Measurements from ENCODE around the gene PLA2G6.

The PLA2G6 gene

GRCh38 chr22:38074181-38075104, 107.2 kb downstream of the PLA2G6 start:
- Histone ChIP-seq H3K27ac (ENCODE audit: low read depth, low read length, severe bottlenecking) (no peak overlapping the region), H3K4me3 (ENCODE audit: extremely low read depth, insufficient read depth, low read length, poor library complexity, severe bottlenecking) (no peak overlapping the region), H3K4me1 (ENCODE audit: control insufficient read depth, insufficient read depth, low read length, poor library complexity, severe bottlenecking) (peaks cover 4% of the 10 kb centered on the region), H3K36me3 (ENCODE audit: control insufficient read depth, insufficient read depth, low read length) (peaks cover 9% of the 10 kb centered on the region), H3K9me3 (ENCODE audit: control insufficient read depth, low read length) (no peaks in the 10 kb centered on the region)
- 93 to 94% methylated on average over 42 to 47 of the region's 47 CpGs for WGBS, 2 experiments (ENCODE audit: insufficient coverage in 2 of 2)

GRCh38 chr22:38073150-38074130, 108.2 kb downstream of the PLA2G6 start:
- H3K36me3 ChIP-seq (ENCODE audit: control insufficient read depth, insufficient read depth, low read length): peaks cover 9% of the 10 kb centered on the region
- 90 to 94% methylated on average over 13 to 18 of the region's 28 CpGs for WGBS, 2 experiments (ENCODE audit: insufficient coverage in 2 of 2)
- no peaks in the 10 kb centered on the region for H3K9me3 ChIP-seq (ENCODE audit: control insufficient read depth, low read length)
- no peak overlapping the region for H3K27ac ChIP-seq (ENCODE audit: low read depth, low read length, severe bottlenecking)
- H3K4me3 ChIP-seq (ENCODE audit: extremely low read depth, insufficient read depth, low read length, poor library complexity, severe bottlenecking): no peak overlapping the region
- peaks cover 4% of the 10 kb centered on the region for H3K4me1 ChIP-seq (ENCODE audit: control insufficient read depth, insufficient read depth, low read length, poor library complexity, severe bottlenecking)

DNA sequence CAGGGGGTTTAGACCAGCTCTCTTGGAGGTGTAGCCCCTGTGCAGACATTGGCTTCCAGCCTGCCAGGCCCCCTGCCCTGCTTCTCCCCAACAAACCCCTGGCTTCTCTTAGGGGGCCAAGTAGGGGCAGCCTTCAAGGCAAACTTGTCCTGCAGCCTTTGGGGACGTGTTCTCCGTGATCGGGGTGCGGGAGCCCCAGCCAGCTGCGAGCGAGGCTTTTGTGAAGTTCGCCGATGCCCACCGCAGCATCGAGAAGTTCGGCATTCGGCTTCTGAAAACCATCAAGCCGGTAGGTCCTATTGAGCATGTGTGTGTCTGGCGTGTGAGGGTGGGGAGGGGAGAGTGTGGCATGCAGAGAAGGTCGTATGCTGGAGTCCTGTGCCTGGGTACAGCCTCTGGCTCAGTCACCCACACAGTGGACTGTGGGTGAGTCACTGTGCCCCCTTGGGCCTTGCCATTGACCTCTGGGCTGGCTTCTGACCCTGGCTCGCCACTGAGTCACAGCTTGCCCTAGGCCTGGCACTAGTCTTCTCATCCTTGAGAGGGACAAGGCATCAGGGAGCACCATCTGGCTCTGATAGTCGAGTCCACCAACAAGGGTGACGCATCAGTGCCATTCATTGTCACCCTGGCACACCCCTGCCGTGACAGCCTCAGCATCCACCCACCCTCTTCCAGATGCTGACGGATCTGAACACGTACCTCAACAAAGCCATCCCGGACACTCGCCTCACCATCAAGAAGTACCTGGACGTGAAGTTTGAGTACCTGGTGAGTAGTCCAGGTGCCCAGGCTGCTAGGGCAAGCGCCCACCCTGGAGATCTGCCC, 109.1 kb downstream of the PLA2G6 start:
- H3K4me3 ChIP-seq (ENCODE audit: extremely low read depth, insufficient read depth, low read length, poor library complexity, severe bottlenecking): no peak overlapping the region
- H3K4me1 ChIP-seq (ENCODE audit: control insufficient read depth, insufficient read depth, low read length, poor library complexity, severe bottlenecking): peaks cover 4% of the 10 kb centered on the region
- peaks cover 9% of the 10 kb centered on the region for H3K36me3 ChIP-seq (ENCODE audit: control insufficient read depth, insufficient read depth, low read length)
- H3K9me3 ChIP-seq (ENCODE audit: control insufficient read depth, low read length): no peaks in the 10 kb centered on the region
- 96 to 99% methylated on average over 25 of the region's 25 CpGs for WGBS, 2 experiments (ENCODE audit: insufficient coverage in 2 of 2)
- no peak overlapping the region for H3K27ac ChIP-seq (ENCODE audit: low read depth, low read length, severe bottlenecking)

GRCh38 chr22:38071421-38072321, 110.0 kb downstream of the PLA2G6 start:
- peaks cover 4% of the 10 kb centered on the region for H3K4me1 ChIP-seq (ENCODE audit: control insufficient read depth, insufficient read depth, low read length, poor library complexity, severe bottlenecking)
- no peak overlapping the region for H3K4me3 ChIP-seq (ENCODE audit: extremely low read depth, insufficient read depth, low read length, poor library complexity, severe bottlenecking)
- H3K9me3 ChIP-seq (ENCODE audit: control insufficient read depth, low read length): no peaks in the 10 kb centered on the region
- WGBS, 2 experiments (ENCODE audit: insufficient coverage in 2 of 2): 94 to 98% methylated on average over 18 to 21 of the region's 22 CpGs
- peaks cover 9% of the 10 kb centered on the region for H3K36me3 ChIP-seq (ENCODE audit: control insufficient read depth, insufficient read depth, low read length)
- no peak overlapping the region for H3K27ac ChIP-seq (ENCODE audit: low read depth, low read length, severe bottlenecking)

- H3K4me1 ChIP-seq (ENCODE audit: control insufficient read depth, insufficient read depth, low read length, poor library complexity, severe bottlenecking): peaks cover 2% of the 10 kb centered on the region
- no peak overlapping the region for H3K4me3 ChIP-seq (ENCODE audit: extremely low read depth, insufficient read depth, low read length, poor library complexity, severe bottlenecking)
- H3K36me3 ChIP-seq (ENCODE audit: control insufficient read depth, insufficient read depth, low read length): peaks cover 9% of the 10 kb centered on the region
- H3K27ac ChIP-seq (ENCODE audit: low read depth, low read length, severe bottlenecking): no peak overlapping the region
- 86 to 88% methylated on average over 5 to 6 of the region's 11 CpGs for WGBS, 2 experiments (ENCODE audit: insufficient coverage in 2 of 2)
- H3K9me3 ChIP-seq (ENCODE audit: control insufficient read depth, low read length): no peaks in the 10 kb centered on the region
Measured at GRCh38 chr22:38070250-38070921, 111.2 kb downstream of the PLA2G6 start.

DNA sequence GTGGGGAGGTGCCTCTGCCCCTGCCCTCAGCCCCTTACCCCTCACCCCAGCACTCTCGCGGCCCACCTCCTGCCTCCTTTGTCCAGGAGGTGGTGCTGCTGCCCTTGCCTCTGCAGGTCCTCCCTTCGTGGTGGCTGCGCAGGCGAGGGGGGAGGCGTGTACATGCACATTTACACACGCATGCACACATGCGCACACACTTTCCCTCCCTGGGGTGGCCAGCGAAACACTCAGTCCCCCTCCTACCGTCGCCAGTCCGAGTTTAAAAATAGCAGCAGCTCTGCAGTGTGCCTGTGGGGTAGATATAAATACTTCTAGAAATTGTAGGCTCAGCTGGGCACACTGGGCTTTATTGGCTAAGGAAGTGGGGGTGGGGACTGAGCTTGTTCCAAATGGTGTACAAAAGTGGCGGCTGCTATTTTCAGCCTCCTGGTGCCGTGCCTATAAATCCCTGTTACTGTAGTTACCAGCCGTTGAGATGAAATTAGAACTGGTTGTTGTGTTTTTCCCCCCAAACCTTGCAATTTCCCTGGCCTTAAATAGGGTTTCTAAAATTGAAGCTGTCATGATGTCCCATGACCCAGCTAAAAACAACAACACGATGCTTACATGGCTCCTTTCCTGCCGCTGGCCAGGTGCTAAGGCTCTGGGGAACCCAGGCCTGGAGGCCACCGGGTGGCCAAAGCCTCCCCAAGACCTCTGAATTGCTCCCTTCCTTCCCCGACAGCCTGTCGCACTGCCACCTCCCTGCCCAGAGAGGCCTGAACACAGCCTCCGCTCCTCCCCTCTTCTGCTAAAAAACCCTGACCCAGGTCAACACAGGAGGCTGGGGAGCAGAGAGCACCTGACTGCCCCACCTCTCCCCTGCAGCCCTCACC, 112.0 kb downstream of the PLA2G6 start:
- Histone ChIP-seq H3K27ac (ENCODE audit: low read depth, low read length, severe bottlenecking) (no peak overlapping the region), H3K4me1 (ENCODE audit: control insufficient read depth, insufficient read depth, low read length, poor library complexity, severe bottlenecking) (no peaks in the 10 kb centered on the region), H3K9me3 (ENCODE audit: control insufficient read depth, low read length) (no peaks in the 10 kb centered on the region), H3K4me3 (ENCODE audit: extremely low read depth, insufficient read depth, low read length, poor library complexity, severe bottlenecking) (no peak overlapping the region), H3K36me3 (ENCODE audit: control insufficient read depth, insufficient read depth, low read length) (peaks cover 14% of the 10 kb centered on the region)
- 86 to 88% methylated on average over 9 to 14 of the region's 21 CpGs for WGBS, 2 experiments (ENCODE audit: insufficient coverage in 2 of 2)

GRCh38 chr22:38068641-38069371, 112.8 kb downstream of the PLA2G6 start:
- Histone ChIP-seq H3K36me3 (ENCODE audit: control insufficient read depth, insufficient read depth, low read length) (peaks cover 14% of the 10 kb centered on the region), H3K4me1 (ENCODE audit: control insufficient read depth, insufficient read depth, low read length, poor library complexity, severe bottlenecking) (no peaks in the 10 kb centered on the region), H3K27ac (ENCODE audit: low read depth, low read length, severe bottlenecking) (no peak overlapping the region), H3K9me3 (ENCODE audit: control insufficient read depth, low read length) (no peaks in the 10 kb centered on the region), H3K4me3 (ENCODE audit: extremely low read depth, insufficient read depth, low read length, poor library complexity, severe bottlenecking) (no peak overlapping the region)
- WGBS, 2 experiments (ENCODE audit: insufficient coverage in 2 of 2): 92 to 97% methylated on average over 9 to 11 of the region's 13 CpGs

- 93 to 94% methylated on average over 13 of the region's 13 CpGs for WGBS, 2 experiments (ENCODE audit: insufficient coverage in 2 of 2)
- Histone ChIP-seq H3K27ac (ENCODE audit: low read depth, low read length, severe bottlenecking) (no peak overlapping the region), H3K4me1 (ENCODE audit: control insufficient read depth, insufficient read depth, low read length, poor library complexity, severe bottlenecking) (no peaks in the 10 kb centered on the region), H3K9me3 (ENCODE audit: control insufficient read depth, low read length) (no peaks in the 10 kb centered on the region), H3K36me3 (ENCODE audit: control insufficient read depth, insufficient read depth, low read length) (peaks cover 8% of the 10 kb centered on the region), H3K4me3 (ENCODE audit: extremely low read depth, insufficient read depth, low read length, poor library complexity, severe bottlenecking) (no peak overlapping the region)
Measured at GRCh38 chr22:38067761-38068360, 113.8 kb downstream of the PLA2G6 start.

Measured in mesodermal cell (in vitro differentiated cells).